SK-N-SH (cell line): ENCODE measurements around the gene SDCCAG8.

ENCODE experiments used
- JUND ChIP-seq: IDR thresholded peaks from 2 replicates; pipeline ENCODE4 v1.4.0; 2012
- POLR2AphosphoS5 ChIP-seq: IDR thresholded peaks from 2 replicates; pipeline ENCODE4 v1.6.1; 2012; ENCODE audit warnings: low read depth, low read length
- RFX5 ChIP-seq: IDR thresholded peaks from 2 replicates; pipeline ENCODE4 v1.6.1; 2012; ENCODE audit warnings: mild to moderate bottlenecking, improper control_type of control experiment, low read length
- RXRA ChIP-seq: IDR thresholded peaks from 2 replicates; pipeline ENCODE4 v1.4.0; 2012; ENCODE audit warnings: low read depth, mild to moderate bottlenecking, borderline replicate concordance
- TAF1 ChIP-seq: IDR thresholded peaks from 2 replicates; pipeline ENCODE4 v1.6.1; 2012; ENCODE audit warnings: low read depth, mild to moderate bottlenecking, low read length, moderate library complexity, borderline replicate concordance
- TCF12 ChIP-seq: IDR thresholded peaks from 2 replicates; pipeline ENCODE4 v1.4.0; 2012
- TEAD4 ChIP-seq: IDR thresholded peaks from 2 replicates; pipeline ENCODE4 v1.4.0; 2012; ENCODE audit warnings: mild to moderate bottlenecking, borderline replicate concordance; ENCODE audit not compliant: insufficient read depth
- TF ChIP-seq, protein P1 (sequence below): fragments of 200-600 bp; sonication (generic); IDR thresholded peaks from 2 replicates; pipeline ENCODE4 v1.6.1; 2017; ENCODE audit warnings: antibody characterized with exemption, mild to moderate bottlenecking, moderate library complexity
- TF ChIP-seq, protein P2 (sequence below): IDR thresholded peaks from 2 replicates; pipeline ENCODE4 v1.4.0; 2012; ENCODE audit warnings: low read depth, borderline replicate concordance
- TF ChIP-seq, protein P3 (sequence below): IDR thresholded peaks from 2 replicates; pipeline ENCODE4 v1.6.1; 2012; ENCODE audit warnings: mild to moderate bottlenecking, low read depth, low read length, moderate library complexity

DNA sequence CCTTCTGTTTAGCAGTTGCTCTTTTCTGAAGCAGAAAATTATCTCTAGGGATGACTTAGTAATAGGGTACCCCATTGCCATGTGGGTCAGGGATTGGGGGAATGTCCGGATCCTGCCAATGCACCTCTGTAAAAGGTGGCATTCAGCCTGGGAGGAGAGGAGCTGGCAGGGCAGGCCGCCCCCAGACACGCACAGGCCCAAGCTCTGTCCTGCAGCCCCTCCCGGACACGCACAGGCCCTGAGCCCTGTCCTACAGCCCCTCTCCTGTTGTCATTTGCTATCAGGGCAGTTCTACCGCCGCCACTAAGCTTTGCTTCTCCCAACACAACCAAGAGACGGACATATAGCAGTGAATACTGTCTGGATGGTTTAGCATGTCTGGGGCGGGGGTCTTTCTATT lies 219.1 kb downstream of the SDCCAG8 start:
- no peak for TF ChIP-seq TAF1
- TF ChIP-seq, protein P1, sequence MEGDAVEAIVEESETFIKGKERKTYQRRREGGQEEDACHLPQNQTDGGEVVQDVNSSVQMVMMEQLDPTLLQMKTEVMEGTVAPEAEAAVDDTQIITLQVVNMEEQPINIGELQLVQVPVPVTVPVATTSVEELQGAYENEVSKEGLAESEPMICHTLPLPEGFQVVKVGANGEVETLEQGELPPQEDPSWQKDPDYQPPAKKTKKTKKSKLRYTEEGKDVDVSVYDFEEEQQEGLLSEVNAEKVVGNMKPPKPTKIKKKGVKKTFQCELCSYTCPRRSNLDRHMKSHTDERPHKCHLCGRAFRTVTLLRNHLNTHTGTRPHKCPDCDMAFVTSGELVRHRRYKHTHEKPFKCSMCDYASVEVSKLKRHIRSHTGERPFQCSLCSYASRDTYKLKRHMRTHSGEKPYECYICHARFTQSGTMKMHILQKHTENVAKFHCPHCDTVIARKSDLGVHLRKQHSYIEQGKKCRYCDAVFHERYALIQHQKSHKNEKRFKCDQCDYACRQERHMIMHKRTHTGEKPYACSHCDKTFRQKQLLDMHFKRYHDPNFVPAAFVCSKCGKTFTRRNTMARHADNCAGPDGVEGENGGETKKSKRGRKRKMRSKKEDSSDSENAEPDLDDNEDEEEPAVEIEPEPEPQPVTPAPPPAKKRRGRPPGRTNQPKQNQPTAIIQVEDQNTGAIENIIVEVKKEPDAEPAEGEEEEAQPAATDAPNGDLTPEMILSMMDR = no peak
- TF ChIP-seq TEAD4 = no peak
- TF ChIP-seq TCF12 = no peak
- TF ChIP-seq RXRA = no peak
- TF ChIP-seq POLR2AphosphoS5 = no peak
- no peak for TF ChIP-seq RFX5
- TF ChIP-seq, protein P2, sequence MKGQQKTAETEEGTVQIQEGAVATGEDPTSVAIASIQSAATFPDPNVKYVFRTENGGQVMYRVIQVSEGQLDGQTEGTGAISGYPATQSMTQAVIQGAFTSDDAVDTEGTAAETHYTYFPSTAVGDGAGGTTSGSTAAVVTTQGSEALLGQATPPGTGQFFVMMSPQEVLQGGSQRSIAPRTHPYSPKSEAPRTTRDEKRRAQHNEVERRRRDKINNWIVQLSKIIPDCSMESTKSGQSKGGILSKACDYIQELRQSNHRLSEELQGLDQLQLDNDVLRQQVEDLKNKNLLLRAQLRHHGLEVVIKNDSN = no peak
- TF ChIP-seq, protein P3, sequence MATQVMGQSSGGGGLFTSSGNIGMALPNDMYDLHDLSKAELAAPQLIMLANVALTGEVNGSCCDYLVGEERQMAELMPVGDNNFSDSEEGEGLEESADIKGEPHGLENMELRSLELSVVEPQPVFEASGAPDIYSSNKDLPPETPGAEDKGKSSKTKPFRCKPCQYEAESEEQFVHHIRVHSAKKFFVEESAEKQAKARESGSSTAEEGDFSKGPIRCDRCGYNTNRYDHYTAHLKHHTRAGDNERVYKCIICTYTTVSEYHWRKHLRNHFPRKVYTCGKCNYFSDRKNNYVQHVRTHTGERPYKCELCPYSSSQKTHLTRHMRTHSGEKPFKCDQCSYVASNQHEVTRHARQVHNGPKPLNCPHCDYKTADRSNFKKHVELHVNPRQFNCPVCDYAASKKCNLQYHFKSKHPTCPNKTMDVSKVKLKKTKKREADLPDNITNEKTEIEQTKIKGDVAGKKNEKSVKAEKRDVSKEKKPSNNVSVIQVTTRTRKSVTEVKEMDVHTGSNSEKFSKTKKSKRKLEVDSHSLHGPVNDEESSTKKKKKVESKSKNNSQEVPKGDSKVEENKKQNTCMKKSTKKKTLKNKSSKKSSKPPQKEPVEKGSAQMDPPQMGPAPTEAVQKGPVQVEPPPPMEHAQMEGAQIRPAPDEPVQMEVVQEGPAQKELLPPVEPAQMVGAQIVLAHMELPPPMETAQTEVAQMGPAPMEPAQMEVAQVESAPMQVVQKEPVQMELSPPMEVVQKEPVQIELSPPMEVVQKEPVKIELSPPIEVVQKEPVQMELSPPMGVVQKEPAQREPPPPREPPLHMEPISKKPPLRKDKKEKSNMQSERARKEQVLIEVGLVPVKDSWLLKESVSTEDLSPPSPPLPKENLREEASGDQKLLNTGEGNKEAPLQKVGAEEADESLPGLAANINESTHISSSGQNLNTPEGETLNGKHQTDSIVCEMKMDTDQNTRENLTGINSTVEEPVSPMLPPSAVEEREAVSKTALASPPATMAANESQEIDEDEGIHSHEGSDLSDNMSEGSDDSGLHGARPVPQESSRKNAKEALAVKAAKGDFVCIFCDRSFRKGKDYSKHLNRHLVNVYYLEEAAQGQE = no peak
- TF ChIP-seq JUND = no peak
